B cell (primary cell): Measurements from ENCODE around the gene CABLES1.

Source experiments
- EZH2 ChIP-seq: IDR thresholded peaks from 2 replicates; pipeline ENCODE4 v1.6.1; 2012; ENCODE audit warnings: borderline replicate concordance, low read depth, mild to moderate bottlenecking, moderate library complexity, low read length; ENCODE audit not compliant: insufficient read depth, poor library complexity, severe bottlenecking
- TF ChIP-seq, protein P1 (sequence below): fragments of 200-600 bp; IDR thresholded peaks from one replicate; pipeline ENCODE4 v1.8.0; 2022; ENCODE audit warnings: antibody characterized with exemption, mild to moderate bottlenecking

DNA sequence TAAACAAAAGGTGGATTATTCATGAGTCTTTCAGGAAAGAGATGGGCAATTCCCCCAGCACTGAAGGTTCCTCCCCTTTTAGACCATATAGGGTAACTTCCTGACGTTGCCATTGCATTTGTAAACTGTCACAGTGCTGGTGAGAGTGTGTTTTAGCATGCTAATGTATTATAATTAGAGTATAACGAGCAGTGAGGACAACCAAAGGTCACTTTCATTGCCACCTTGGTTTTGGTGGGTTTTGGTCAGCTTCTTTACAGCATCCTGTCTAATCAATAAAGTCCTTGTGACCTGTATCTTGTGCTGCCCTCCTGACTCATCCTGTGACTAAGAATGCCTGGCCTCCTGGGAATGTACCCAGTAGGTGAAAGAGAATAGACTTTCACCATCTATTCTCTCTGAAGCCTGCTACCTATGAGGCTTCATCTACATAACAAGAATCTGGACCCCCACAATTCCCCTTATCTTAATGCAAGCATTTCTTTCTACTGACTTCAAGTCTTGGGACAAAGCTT lies 148.7 kb downstream of the CABLES1 start:
- TF ChIP-seq, protein P1, sequence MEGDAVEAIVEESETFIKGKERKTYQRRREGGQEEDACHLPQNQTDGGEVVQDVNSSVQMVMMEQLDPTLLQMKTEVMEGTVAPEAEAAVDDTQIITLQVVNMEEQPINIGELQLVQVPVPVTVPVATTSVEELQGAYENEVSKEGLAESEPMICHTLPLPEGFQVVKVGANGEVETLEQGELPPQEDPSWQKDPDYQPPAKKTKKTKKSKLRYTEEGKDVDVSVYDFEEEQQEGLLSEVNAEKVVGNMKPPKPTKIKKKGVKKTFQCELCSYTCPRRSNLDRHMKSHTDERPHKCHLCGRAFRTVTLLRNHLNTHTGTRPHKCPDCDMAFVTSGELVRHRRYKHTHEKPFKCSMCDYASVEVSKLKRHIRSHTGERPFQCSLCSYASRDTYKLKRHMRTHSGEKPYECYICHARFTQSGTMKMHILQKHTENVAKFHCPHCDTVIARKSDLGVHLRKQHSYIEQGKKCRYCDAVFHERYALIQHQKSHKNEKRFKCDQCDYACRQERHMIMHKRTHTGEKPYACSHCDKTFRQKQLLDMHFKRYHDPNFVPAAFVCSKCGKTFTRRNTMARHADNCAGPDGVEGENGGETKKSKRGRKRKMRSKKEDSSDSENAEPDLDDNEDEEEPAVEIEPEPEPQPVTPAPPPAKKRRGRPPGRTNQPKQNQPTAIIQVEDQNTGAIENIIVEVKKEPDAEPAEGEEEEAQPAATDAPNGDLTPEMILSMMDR = no peak
- no peak for TF ChIP-seq EZH2
